ENCODE data around the gene TBC1D22A.

Gene TBC1D22A

DNA sequence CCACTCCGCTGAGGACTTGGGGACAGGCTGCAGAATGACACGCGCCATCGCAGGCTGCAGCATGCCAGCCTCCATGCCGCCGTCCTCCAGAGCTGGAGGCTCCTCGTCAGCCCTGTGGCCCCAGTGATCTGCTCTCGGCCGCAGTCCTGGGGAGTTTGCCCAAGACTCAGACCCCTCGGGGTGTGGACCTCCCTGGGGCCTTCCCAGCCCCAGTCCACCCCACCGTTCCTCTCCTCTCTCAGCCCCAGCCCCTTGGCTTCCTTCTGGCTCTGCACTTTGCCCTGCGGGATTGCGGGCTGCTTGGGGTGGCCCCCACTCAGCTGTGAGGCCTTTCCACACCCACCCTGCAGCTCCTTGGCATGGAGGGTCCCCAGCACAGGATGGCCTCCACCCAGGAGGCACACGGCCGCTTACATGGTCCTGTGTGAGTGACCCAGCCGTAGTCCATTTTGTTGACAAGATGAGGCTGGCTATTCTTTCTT is 414.9 kb downstream of the TBC1D22A start:
- DNase-seq: no peak

DNA sequence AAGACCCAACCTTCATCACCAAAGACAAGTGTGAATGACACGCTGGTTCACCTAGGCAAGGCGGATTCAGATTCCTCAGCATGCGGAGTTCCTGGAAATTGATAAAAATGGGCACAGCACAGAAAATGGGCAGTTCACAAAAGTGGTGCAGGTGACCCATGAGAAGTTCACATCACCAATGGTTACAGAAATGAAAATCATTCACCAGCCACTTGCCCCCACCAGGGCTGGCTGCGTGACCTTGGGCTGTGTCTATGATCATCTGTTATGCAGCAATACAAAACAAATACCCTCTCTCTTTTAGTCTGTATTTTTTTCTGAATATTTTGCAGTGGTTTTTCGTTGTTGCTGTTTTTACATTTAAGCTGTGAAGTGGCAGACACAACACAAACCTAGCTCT is 415.9 kb downstream of the TBC1D22A start:
- DNase-seq: no peak

DNA sequence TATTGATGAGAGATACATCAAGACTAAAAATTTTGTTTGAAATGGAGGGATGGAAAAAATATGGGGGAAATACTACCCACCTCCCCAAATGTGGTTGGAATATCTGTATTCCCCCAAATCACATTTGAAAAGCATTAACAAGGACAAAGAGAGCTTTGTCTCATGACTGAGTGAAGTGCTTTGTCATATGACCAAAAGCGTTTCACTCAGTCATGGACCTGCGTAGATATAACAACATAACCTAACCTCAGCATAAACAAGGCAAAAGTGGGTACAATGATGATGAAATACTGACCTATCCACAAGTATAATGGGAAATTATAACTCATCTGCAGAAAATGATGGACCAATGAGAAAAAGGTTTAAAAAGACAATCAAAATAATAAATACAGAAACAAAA is 418.3 kb downstream of the TBC1D22A start:
- DNase-seq: no peak

DNA sequence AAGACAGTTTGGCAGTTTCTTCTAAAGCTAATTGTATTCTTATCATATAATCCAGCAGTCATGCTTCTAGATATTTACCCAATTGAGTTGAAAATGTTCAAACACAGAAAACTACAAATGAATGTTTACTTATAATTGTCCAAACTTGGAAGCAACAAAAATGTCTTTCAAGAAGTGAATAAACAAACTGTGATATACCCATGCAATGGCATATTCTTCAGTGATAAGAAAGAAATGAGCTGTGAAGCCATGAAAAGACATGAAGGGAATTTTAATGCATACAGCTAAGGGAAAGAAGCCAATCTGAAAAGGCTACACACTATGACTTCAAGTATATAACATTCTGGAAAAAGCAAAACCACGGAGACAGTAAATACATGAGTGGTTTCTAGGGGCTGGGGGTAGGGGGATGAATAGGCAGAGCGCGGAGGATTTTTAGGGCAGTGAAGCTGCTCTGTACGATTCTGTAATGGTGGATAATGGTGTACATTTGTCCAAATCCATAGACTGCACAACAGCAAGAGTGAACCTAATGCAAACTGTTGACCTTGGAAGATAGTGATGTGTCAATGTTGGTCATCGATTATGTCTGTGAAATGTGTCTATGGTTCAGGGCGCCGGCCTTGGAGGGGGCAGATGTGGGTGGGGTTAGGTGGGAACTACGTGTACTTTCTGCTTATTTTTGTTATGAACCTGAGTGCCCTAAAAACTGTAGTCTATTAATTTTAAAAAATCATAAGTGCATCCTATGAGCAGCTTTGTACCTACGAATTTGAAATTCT is 424.9 kb downstream of the TBC1D22A start:
- DNase-seq: no peak

DNA sequence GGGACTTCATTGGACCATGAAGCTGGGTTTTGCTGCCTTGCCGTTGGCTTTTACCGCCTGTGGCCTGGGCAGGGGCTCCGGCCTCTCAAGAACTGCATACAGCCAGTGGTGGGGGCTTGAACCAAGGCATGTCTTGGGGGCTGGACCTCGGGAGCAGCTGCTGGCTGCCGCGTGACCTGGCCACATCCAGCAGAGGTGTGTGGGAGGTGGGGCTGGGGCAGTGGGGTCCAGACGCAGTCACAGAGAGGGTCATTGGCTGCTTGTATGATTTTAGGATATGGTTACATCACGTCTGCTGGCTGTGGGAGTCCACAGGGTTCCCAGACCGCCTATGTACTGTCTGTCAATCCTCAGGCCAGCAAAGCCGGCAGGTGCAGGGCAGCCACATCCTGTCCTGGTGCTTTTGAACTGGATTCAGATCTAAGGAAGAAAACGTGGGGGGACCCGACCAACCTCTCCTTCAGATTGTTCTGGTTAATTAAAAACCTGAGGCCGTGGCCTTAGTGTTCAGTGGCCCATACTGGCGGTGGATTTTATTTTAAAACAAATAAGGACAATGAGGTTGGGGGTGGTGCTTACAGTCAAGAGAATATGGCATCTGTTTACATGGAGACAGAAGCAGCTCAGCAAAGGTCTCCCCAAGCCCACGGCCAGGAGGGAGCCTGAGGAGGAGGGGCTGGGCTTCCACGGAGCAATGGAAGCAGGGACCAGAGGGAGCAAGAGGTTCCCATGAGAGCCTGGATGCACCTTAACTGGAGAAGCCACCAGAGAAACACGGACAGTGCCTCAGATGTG is 426.0 kb downstream of the TBC1D22A start:
- DNase-seq: no peak

DNA sequence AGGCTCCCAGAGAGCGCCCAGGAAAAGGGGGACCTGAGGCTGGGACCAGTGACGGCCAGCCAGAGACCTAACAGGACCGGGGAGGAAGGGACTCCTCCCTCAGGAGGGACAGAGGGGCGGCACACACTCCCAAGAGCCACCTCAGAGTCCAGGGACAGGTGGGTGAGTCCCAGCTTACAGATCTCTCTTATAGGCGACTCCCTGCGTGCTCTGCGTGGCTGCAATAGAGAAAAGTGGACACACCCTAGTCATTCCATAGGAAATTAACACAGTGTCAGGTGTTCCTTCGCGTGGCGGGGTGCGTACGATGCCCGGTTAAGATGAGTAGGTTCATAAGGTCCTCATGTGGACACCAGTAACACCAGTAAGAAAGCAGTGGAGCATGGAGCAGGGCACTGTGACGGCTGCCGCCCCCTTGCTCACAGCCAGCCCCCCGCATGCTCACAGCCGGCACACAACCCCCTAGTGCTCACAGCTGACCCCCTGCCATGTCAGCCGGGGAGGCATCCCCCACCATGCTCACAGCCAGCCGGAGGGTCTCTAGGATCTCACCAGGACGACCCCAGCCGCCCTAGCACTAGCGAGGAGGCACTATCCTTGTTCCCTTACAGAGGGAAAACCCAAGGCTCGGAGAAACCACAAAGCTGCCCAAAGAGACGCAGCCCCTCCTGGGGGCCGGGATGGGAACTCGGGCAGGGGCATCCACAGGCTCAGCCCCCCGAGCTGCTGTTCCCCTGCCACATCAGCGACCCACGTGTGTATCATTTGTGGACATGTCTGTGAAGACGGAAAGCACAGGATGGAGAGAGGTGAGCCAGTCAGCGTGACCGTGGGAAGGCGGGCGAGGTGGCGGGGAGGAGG is 426.8 kb downstream of the TBC1D22A start:
- no peak for DNase-seq

DNA sequence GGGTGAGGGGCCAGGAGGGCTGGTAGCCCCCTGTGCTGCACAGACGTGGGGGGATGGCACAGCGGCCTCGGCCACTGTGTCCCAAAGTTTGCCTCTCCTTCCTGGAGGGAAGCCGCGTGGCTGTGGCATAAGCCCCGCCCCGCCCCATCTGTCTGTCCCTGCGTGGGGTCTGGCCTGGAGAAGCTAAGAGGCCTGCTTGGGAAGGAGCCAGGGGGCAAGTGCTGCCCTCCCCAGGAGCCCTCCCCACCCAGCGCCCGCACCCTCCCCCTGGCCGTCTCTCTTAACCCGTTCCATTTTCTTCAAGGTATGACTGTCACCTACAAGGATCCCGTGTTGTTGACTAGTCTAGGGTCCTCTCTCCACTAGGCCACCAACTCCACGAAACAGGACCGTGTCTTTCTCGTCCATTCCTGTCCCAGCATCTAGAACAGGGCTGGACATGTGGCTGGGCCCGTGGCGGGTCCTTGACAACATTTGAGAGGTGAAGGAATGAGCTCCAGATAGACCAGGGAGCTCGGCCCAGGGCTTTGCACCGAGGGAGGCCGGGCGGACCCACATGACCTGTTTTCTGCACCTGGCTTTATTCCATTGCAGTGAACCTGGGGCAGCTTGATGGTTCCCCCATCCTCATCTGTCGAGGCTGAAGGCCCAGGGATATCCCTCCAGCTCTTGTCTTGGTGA is 428.0 kb downstream of the TBC1D22A start:
- peak; percentile 1 for DNase-seq

DNA sequence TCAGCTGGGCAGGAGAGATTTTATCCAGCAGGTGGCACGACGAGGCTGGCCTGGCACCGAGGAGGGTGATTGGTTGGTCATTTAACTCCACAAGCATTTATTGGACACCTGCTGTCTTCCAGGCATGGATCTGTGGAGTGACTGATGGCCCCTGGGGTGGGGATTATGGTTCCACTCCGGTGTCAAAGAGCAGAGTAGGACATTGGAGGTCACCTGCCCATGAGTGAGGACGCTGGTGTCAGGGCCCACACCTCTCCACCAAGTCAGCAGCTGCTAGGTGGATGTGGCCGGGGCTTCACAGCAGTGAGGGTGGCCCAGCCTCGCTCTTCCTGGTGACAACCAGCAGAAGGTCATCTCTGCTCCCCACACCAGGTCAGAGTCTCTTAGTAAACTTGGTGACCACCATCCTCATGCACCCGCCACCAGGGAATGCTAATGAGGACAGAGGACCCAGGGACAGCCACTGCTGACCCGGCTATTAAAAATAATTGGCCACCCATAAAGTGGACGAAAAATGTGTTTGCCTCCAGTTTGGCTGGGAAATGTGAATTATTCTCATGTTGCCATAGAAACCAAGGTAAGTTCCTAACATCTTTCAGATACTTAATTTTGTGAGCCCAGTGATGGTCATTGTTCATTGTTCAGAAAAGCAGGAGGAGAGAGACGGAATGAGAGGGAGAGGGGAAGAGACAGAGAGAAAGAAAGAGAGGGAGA is 428.7 kb downstream of the TBC1D22A start:
- no peak for DNase-seq

DNA sequence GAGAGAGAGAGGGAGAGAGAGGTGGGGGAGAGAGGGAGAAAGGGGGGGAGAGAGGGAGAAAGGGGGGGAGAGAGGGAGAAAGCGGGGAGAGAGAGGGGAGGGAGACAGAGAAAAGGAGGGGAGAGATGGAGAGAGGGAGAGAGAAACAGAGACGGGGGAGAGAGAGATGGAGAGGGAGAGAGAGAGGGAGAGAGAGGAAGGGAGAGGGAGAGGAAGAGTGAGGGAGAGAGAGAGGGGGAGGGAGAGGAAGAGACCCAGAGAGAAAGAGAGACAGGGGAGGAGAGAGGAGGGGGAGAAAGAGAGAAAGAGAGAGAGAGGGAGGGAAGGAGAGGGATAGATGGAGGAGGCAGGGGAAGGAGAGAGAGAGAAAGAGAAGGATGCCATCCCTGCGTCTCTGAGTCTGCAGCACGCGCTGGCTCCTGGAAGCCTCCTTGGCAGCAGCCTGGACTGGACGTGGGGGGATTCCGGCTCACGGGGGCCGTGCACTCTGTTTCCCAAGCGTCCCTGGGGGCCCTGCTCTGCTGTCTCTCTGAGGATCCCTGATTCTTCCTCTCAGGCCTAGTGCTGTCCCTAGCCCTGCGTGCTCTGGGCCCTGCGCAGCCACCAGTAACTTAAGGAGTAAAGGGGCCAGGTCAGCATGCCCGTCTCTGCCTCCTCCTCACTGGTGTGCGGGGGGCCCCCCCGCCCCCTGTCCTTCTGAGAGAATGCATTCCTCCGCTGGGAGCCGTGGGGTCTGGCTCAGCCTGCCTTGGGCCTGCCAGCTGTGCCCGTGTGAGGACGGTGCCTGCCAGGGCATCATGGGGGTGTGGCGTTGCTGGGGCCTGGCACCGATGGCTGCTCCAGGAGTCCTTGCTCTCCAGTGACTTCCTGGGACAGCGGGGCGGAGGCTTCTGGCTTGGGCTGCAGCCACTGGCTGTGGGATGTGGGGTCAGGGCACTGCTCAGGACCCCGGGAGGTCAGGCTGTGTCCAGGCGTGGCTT is 429.5 kb downstream of the TBC1D22A start:
- DNase-seq: no peak

DNA sequence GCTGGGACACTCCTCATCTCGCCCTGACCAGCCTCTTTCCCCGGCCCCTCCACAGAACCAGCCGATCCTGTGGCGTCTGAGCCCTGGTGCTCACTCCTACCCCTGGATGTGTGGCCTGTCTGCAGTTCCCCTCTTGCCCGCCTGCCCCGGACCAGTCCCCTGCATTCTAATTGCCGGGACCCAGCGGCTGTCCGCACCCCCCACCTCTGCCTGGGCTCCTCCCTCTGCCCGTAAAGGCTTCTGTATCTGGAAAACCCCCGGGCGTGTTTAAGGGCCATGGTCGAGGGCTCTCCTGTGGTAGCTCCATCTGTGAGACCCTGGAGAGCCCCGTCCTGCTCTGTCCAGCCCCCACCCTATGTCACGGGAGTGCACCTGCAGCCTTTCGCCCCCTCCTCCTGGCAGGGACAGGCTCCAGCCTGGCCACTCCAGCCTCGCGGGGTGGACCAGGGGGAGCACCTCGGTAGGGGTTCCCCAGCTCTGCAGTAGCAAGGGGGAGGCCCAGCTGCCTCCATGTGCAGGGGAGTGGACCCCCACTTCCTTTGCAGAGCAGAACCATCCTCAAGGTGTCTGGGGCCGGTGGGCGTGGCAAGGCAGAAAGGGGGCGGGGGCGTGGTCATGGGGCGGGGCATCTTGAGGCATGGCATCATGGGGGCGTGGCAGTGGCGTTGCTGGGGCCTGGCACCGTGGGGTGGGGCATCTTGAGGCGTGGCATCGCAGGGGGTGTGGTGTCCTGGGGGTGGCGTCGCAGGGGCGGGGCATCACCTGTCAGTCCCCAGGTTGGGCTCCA is 430.4 kb downstream of the TBC1D22A start:
- DNase-seq: no peak

DNA sequence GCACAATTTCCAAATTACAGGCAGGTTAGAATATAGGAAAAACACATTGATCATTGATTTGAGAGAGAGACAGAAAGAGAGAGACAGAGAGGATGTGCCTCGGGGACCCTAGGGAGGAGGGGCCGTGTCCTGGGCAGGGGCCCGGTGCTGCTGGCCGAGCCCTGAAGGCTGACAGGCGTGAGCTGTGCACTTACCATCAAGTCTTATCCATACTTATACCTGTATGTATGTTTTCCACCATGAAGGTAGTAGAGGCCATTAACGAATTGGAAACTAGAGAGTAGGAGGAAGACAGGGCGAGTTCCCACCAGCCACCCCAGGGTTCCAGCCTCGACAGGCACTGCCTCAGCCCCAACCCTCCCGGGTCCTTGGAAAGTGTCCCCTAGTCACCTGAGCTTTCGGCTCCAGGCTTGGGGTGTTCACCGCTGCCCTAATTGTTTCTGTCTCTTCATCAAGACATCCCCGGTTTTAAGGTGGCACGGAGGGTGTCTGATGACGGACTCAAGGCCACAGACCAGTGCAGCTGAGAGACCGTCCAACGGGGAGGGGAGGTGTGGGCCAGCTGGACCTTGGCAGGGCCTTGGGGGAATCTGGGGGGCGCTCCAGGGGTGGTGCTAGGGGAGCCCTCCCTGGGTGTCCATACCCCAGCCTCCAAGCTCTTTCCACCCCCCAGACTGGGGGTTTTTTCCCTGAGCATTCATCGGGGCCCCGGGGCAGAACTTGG is 431.3 kb downstream of the TBC1D22A start:
- DNase-seq: no peak

DNA sequence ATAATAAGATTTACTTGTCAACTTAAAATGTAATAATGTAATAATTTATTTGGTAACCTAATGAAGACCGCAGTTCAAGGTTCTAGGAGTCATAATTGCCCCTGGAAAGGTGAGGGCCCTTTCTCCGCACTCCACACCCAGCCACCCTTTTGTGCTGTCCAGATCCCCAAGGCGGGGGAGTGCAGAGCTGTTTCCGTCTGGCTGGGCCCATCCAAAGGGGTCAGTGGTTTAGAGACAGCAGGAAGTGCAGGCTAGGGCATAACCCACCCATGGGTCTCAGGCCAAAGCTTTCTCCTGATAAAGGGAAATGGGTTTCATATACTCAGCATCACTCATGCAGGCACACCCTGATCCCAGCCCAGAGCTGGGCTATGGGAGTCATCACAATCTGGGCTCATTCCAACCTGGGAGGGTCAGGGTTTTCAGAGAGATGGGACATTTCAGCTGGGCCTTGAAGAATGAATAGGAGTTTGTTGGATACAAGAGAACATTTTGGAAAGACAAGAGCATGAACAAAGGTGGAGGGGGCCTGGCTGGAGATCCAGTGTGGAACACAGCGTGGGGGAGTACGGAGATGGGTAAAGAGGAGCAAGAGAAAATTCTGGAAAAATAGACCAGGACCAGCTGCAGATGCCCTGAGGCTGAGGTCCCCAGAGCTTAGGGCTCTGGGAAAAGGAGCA is 432.2 kb downstream of the TBC1D22A start:
- DNase-seq: no peak

DNA sequence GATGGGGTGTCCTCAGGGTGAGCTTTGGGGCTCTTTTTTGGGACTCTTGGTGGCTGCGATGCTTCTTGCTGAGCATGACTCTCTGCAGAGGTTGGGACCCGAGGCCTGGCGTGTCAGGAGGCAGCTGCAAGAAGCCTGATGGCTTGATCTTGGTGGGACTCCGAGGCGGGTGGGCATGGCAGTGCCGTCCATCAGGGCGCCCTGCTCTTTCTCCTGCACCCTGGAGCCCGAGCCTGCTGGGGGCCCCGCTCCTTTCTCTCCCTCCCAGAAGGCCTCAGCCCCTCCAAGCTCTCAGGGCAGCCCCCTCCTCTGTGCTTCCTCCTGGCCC is 432.7 kb downstream of the TBC1D22A start:
- DNase-seq: no peak

DNA sequence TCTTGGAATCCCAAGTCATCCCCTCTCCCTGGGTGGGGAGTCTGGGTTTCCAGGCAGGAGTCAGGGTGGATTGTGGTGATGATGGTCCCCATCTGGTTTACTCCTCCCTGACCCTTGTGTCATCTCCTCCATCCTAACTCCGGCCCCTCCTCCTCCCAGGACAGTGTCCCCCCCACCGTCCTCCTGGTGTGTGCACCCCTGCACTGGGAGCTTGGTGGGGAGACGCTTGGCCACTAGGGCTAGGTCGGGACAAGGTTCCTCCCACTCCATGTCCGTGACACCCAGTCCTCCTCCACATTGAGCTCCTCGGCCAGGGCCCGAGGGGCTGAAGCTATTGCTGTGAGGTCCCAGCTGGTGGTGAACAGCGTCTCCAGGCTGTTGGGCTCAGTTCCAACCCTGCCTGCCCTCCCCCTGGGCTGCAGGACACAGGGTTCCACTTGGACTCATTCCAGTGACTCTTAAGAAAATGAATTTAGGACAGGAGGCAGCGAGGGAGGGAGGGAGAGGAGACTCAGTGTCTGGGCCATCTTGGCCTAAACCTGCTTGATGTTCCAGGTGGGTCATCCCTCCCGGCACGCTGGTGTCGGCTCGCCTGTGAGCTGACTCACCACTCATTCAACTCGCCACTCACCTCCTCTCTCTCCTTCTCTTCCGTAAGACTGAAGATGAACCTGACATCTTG is 433.2 kb downstream of the TBC1D22A start:
- DNase-seq: no peak

DNA sequence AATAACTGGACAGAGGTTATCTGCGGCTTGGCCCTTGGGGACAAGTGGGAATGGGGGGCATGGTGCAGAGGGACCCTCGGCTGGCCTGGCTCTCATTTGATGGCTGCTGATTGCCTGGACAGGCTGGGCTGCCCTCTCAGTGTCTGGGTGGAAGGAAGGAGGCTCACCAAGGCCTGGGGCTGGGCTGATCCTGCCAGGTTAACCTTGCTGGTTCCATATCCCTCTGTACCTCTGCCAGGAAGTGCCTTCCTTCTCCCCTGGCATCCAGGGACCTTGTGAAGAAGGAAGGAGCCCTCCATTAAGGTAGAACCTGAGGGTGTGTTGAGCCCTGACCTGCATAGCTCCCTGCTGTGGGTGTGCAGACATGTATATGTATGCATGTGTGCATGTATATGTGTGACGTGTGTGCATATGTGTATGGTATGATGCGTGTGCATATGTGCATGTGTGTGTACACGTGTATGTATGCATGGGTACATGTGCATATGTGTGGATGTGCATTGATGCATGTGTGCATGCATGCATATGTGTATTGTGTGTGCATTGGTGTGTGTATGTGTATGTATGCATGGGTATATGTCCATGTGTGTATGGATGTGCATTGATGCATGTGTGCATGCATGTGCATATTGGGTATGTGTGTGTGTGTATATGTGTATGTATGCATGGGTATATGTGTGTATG is 433.9 kb downstream of the TBC1D22A start:
- DNase-seq: no peak

DNA sequence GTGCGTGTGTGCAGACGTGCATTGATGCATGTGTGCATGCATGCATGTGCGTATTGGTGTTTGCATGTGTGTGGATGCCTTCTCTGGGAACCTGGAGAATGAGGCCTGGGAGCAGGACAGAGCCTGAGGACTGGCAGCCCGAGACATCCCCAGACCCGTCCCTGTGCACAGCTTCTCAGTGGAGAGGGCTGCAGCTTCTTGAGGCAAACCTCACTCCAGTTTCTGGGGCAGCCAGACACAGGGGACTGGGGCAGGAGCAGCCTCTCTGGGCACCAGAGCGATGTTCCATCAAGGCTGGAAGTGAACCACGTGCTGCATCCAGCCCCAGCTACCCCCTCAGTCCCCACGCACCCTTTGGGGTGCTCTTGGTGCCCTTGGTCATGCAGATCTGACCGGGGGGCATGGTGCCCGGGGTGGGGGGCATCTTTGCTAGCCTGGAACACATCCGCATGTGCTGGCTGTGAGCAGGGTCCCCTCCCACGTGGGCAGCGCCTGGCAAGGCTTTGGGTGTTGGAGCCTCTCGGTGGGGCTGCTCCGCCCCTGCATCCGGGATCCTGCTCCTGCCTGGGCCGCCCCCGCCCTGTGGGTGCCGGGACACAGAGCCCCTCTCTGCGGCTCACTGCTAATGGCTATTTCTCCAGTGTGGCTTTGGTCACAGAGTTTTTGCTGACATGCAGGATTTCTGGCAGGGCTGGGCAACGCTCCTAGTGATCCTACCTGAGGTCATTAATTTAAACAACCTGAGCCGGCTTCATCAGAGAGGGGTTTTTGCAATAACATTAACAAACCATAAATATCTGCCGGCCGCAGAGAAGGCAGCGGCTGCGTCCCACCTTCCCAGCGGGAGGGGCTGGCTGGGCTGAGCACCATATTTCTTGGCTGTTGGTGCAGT is 434.7 kb downstream of the TBC1D22A start:
- DNase-seq: no peak
